ENCODE data around the gene NR1D1. TPM values are rescaled to one million over a fixed set of nuclear protein-coding genes. Genes with fewer than 3 reads are reported as not detected.

Gene NR1D1
- total and polyA plus RNA-seq, 2 experiments from 2014 or later: 2.4 to 5.4 TPM

- H3K27ac ChIP-seq: 0 out of 2 replicates have a peak overlapping the region, but pooled peaks have one; percentile 6
- in situ Hi-C loops (cut with MboI): no loop called here
- no peaks in the 10 kb centered on the region for H4K20me1 ChIP-seq (ENCODE audit: insufficient read depth)
- peaks cover 61% of the 10 kb centered on the region for H3K36me3 ChIP-seq (ENCODE audit: low read depth)
- H3K9me3 ChIP-seq (ENCODE audit: low read depth): no peaks in the 10 kb centered on the region
- no peak for DNase-seq
- TF ChIP-seq EZH2 (IDR thresholded peaks at IDR 0.05; ENCODE audit: insufficient read depth, poor library complexity, severe bottlenecking): no peak
- TF ChIP-seq EZH2phosphoT487 (IDR thresholded peaks at IDR 0.05; ENCODE audit: insufficient read depth, low read depth): no peak
- WGBS, 2 experiments (ENCODE audit: low coverage in 1 of 2, low lambda C conversion rate in 2 of 2, missing lambda C conversion rate in 2 of 2): 98% methylated on average over 3 of the region's 3 CpGs
- H3K4me2 ChIP-seq (ENCODE audit: unreplicated experiment): no peak overlapping the region
- H3K9me2 ChIP-seq (ENCODE audit: insufficient read depth): no peaks in the 10 kb centered on the region
- no peaks in the 10 kb centered on the region for H3K27me3 ChIP-seq (replicated peaks; ENCODE audit: insufficient read depth)
- H3K4me3 ChIP-seq: no peak overlapping the region
- no peak overlapping the region for H3K9ac ChIP-seq
- H3K79me2 ChIP-seq (ENCODE audit: insufficient read depth): peaks cover 90% of the 10 kb centered on the region
- H3K4me1 ChIP-seq (ENCODE audit: insufficient read depth): 0 out of 2 replicates have a peak, but pooled peaks cover 3% of the 10 kb centered on the region
- peaks cover 88% of the 10 kb centered on the region for H3F3A ChIP-seq (ENCODE audit: insufficient read depth)
- H2AFZ ChIP-seq: no peak overlapping the region
Observed at GRCh38 chr17:40135817-40136216, 35.4 kb upstream of the NR1D1 start.

GRCh38 chr17:40134184-40134583 is 33.8 kb upstream of the NR1D1 start:
- peaks cover 100% of the 10 kb centered on the region for H3K79me2 ChIP-seq (ENCODE audit: insufficient read depth)
- H3K9ac ChIP-seq: no peak overlapping the region
- DNase-seq: no peak
- no peak overlapping the region for H3K27ac ChIP-seq
- in situ Hi-C loops (cut with MboI): no loop called here
- H3K4me3 ChIP-seq: no peak overlapping the region
- H3F3A ChIP-seq (ENCODE audit: insufficient read depth): peaks cover 92% of the 10 kb centered on the region
- peaks cover 78% of the 10 kb centered on the region for H3K36me3 ChIP-seq (ENCODE audit: low read depth)
- WGBS, 2 experiments (ENCODE audit: low coverage in 1 of 2, low lambda C conversion rate in 2 of 2, missing lambda C conversion rate in 2 of 2): 80 to 90% methylated on average over 7 of the region's 7 CpGs
- no peaks in the 10 kb centered on the region for H3K9me3 ChIP-seq (ENCODE audit: low read depth)
- H2AFZ ChIP-seq: no peak overlapping the region
- no peak for TF ChIP-seq EZH2phosphoT487 (IDR thresholded peaks at IDR 0.05; ENCODE audit: insufficient read depth, low read depth)
- TF ChIP-seq EZH2 (IDR thresholded peaks at IDR 0.05; ENCODE audit: insufficient read depth, poor library complexity, severe bottlenecking): no peak
- H3K27me3 ChIP-seq (replicated peaks; ENCODE audit: insufficient read depth): no peaks in the 10 kb centered on the region
- 0 out of 2 replicates have a peak, but pooled peaks cover 3% of the 10 kb centered on the region for H3K4me1 ChIP-seq (ENCODE audit: insufficient read depth)
- H3K9me2 ChIP-seq (ENCODE audit: insufficient read depth): no peaks in the 10 kb centered on the region
- H4K20me1 ChIP-seq (ENCODE audit: insufficient read depth): no peaks in the 10 kb centered on the region
- no peak overlapping the region for H3K4me2 ChIP-seq (ENCODE audit: unreplicated experiment)

- Histone ChIP-seq H3K4me2 (ENCODE audit: unreplicated experiment) (no peak overlapping the region), H4K20me1 (ENCODE audit: insufficient read depth) (no peaks in the 10 kb centered on the region), H3K36me3 (ENCODE audit: low read depth) (peaks cover 90% of the 10 kb centered on the region), H3K9ac (no peak overlapping the region), H2AFZ (no peak overlapping the region), H3K9me3 (ENCODE audit: low read depth) (no peaks in the 10 kb centered on the region), H3K4me1 (ENCODE audit: insufficient read depth) (peaks cover 5% of the 10 kb centered on the region; the same call in 1 of the 2 replicates), H3K4me3 (no peak overlapping the region), H3K9me2 (ENCODE audit: insufficient read depth) (no peaks in the 10 kb centered on the region), H3K27ac (peak overlapping the region; percentile 23), H3K79me2 (ENCODE audit: insufficient read depth) (peaks cover 100% of the 10 kb centered on the region), H3F3A (ENCODE audit: insufficient read depth) (peaks cover 61% of the 10 kb centered on the region), H3K27me3 (replicated peaks; ENCODE audit: insufficient read depth) (no peaks in the 10 kb centered on the region)
- DNase-seq: peak; percentile 27
- no peak for TF ChIP-seq EZH2 (IDR thresholded peaks at IDR 0.05; ENCODE audit: insufficient read depth, poor library complexity, severe bottlenecking)
- no peak for TF ChIP-seq EZH2phosphoT487 (IDR thresholded peaks at IDR 0.05; ENCODE audit: insufficient read depth, low read depth)
- in situ Hi-C loops (cut with MboI): no loop called here
- 75 to 77% methylated on average over 7 of the region's 7 CpGs for WGBS, 2 experiments (ENCODE audit: low coverage in 1 of 2, low lambda C conversion rate in 2 of 2, missing lambda C conversion rate in 2 of 2)
Observed at GRCh38 chr17:40130352-40131042, 30.1 kb upstream of the NR1D1 start.

GRCh38 chr17:40129498-40129897 is 29.1 kb upstream of the NR1D1 start:
- H3K4me3 ChIP-seq: no peak overlapping the region
- no peak overlapping the region for H3K27ac ChIP-seq
- no peak overlapping the region for H3K9ac ChIP-seq
- H3K9me2 ChIP-seq (ENCODE audit: insufficient read depth): no peaks in the 10 kb centered on the region
- H3F3A ChIP-seq (ENCODE audit: insufficient read depth): peaks cover 59% of the 10 kb centered on the region
- H3K27me3 ChIP-seq (replicated peaks; ENCODE audit: insufficient read depth): no peaks in the 10 kb centered on the region
- H3K4me1 ChIP-seq (ENCODE audit: insufficient read depth): peaks cover 15% of the 10 kb centered on the region; the same call in 1 of the 2 replicates
- H4K20me1 ChIP-seq (ENCODE audit: insufficient read depth): no peaks in the 10 kb centered on the region
- TF ChIP-seq EZH2 (IDR thresholded peaks at IDR 0.05; ENCODE audit: insufficient read depth, poor library complexity, severe bottlenecking) (no peak), EZH2phosphoT487 (IDR thresholded peaks at IDR 0.05; ENCODE audit: insufficient read depth, low read depth) (no peak)
- H3K79me2 ChIP-seq (ENCODE audit: insufficient read depth): peaks cover 100% of the 10 kb centered on the region
- in situ Hi-C loops (cut with MboI): no loop called here
- H3K4me2 ChIP-seq (ENCODE audit: unreplicated experiment): no peak overlapping the region
- peak; percentile 34 for DNase-seq
- peaks cover 80% of the 10 kb centered on the region for H3K36me3 ChIP-seq (ENCODE audit: low read depth)
- no peak overlapping the region for H2AFZ ChIP-seq
- H3K9me3 ChIP-seq (ENCODE audit: low read depth): no peaks in the 10 kb centered on the region
- 71 to 79% methylated on average over 5 of the region's 5 CpGs for WGBS, 2 experiments (ENCODE audit: low coverage in 1 of 2, low lambda C conversion rate in 2 of 2, missing lambda C conversion rate in 2 of 2)
